ENCODE data around the gene ART1. TPM values are rescaled to one million over a fixed set of nuclear protein-coding genes. Genes with fewer than 3 reads are reported as not detected.

ART1 gene
- total RNA-seq, 1 donor from 2014 or later, result not detected

DNA sequence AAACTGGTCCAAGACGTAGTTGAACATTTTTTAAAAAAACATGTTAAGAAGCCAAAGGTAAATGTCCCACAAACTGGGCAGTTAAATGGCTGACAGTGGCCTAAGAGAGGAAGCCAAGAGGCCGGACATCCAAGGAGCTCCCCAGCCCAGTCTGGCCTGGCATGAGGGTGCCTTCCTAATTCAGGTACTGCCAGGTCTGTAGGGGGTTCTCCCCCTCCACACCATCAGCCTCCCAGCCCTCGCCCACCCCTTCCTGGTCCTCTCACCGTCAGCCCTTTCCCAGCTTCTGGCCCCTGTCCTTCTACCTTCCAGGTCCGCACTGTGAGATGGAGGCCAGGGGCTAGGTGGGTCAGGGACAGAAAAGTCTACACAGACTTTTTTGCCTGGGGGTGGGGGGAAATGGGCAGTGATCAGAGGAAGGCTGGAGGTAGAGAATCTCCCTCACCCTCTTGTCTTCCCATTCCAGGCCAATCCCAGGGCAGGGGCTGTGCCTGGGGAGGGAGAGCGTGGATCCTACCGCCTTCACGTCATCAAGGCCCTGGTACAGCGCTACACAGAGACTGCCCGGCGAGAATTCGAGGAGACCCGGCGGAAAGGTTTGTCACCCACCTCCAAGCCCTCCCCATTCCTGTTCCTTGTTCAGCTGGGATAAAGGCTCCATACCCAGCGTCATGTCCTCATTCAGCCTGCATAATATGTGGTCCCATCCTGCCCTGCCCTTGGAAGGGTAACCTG, 9.1 kb upstream of the ART1 start:
- Mint-ChIP-seq H3K36me3 (no peaks in the 10 kb centered on the region), H3K9me3 (no peaks in the 10 kb centered on the region), H3K4me3 (no peak overlapping the region), H3K27me3 (ENCODE audit: low read depth) (no peaks in the 10 kb centered on the region), H3K4me1 (no peaks in the 10 kb centered on the region), H3K27ac (no peak overlapping the region)
- no peak for DNase-seq (ENCODE audit: low spot score in 2 of 2, unreplicated experiment in 2 of 2)
- TF ChIP-seq, protein P1, sequence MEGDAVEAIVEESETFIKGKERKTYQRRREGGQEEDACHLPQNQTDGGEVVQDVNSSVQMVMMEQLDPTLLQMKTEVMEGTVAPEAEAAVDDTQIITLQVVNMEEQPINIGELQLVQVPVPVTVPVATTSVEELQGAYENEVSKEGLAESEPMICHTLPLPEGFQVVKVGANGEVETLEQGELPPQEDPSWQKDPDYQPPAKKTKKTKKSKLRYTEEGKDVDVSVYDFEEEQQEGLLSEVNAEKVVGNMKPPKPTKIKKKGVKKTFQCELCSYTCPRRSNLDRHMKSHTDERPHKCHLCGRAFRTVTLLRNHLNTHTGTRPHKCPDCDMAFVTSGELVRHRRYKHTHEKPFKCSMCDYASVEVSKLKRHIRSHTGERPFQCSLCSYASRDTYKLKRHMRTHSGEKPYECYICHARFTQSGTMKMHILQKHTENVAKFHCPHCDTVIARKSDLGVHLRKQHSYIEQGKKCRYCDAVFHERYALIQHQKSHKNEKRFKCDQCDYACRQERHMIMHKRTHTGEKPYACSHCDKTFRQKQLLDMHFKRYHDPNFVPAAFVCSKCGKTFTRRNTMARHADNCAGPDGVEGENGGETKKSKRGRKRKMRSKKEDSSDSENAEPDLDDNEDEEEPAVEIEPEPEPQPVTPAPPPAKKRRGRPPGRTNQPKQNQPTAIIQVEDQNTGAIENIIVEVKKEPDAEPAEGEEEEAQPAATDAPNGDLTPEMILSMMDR (IDR thresholded peaks at IDR 0.05; ENCODE audit: unreplicated experiment), result no peak

GRCh38 chr11:3637201-3637600, 7.7 kb upstream of the ART1 start:
- DNase-seq (ENCODE audit: low spot score in 2 of 2, unreplicated experiment in 2 of 2), result no peak
- H3K36me3 Mint-ChIP-seq, result no peaks in the 10 kb centered on the region
- TF ChIP-seq, protein P1 (IDR thresholded peaks at IDR 0.05; ENCODE audit: unreplicated experiment), result no peak
- H3K4me3 Mint-ChIP-seq, result no peak overlapping the region
- no peaks in the 10 kb centered on the region for H3K27me3 Mint-ChIP-seq (ENCODE audit: low read depth)
- no peaks in the 10 kb centered on the region for H3K9me3 Mint-ChIP-seq
- no peak overlapping the region for H3K27ac Mint-ChIP-seq
- H3K4me1 Mint-ChIP-seq, result peaks cover 4% of the 10 kb centered on the region

- Mint-ChIP-seq H3K4me3 (no peak overlapping the region), H3K9me3 (no peaks in the 10 kb centered on the region), H3K36me3 (no peaks in the 10 kb centered on the region), H3K27me3 (ENCODE audit: low read depth) (no peaks in the 10 kb centered on the region), H3K4me1 (peaks cover 9% of the 10 kb centered on the region), H3K27ac (no peak overlapping the region)
- TF ChIP-seq, protein P1 (IDR thresholded peaks at IDR 0.05; ENCODE audit: unreplicated experiment), result no peak
- no peak for DNase-seq (ENCODE audit: low spot score in 2 of 2, unreplicated experiment in 2 of 2)
Measured at GRCh38 chr11:3638513-3638912, 6.4 kb upstream of the ART1 start.

DNA sequence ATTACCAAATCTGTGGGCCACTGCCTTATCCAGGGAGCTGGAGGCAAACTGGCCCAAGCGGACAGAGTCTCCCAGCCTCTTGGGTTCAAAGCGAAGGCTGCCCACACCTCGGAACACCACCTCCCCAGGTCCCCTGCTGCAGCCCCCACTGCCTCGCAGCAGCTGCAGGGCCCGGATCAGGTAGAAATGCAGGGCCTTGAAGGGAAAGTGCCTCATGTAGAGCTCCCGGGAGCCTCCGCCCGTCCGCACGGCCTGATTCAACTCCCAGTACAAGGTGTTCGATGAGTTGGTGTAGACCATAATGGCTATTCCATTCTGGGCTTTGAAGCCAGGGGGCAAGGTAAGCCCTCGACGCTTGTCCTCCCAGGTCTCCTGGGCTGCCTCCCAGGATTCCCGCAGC, 5.1 kb upstream of the ART1 start:
- Mint-ChIP-seq H3K27ac (no peak overlapping the region), H3K36me3 (no peaks in the 10 kb centered on the region), H3K4me3 (no peak overlapping the region), H3K27me3 (ENCODE audit: low read depth) (no peaks in the 10 kb centered on the region), H3K9me3 (peaks cover 7% of the 10 kb centered on the region), H3K4me1 (peaks cover 9% of the 10 kb centered on the region)
- TF ChIP-seq, protein P1 (IDR thresholded peaks at IDR 0.05; ENCODE audit: unreplicated experiment), result no peak
- DNase-seq (ENCODE audit: low spot score in 2 of 2, unreplicated experiment in 2 of 2), result no peak

DNA sequence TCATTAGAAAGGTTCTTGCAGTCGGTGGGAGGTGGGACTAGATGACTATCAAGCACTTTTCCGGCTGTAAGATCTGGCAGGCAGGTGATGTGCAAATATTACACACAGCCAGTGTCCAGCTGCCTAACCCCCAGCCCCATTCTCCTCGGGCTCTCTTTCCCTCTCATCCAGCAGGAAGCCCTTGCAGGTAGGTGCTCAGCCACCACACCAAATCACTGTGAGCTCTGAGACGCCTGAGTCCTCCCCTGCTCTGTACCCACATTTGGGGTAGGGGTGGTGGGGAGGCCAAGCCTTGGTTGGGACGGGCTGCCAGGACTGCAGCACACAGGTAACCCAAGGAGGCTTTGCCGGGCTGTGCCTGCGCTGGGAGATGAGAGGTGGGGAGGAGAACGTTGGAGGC, 3.7 kb upstream of the ART1 start:
- Mint-ChIP-seq H3K27ac (peak overlapping the region; percentile 13), H3K4me3 (peak overlapping the region; percentile 62), H3K27me3 (ENCODE audit: low read depth) (no peaks in the 10 kb centered on the region), H3K4me1 (peaks cover 9% of the 10 kb centered on the region), H3K36me3 (no peaks in the 10 kb centered on the region), H3K9me3 (peaks cover 7% of the 10 kb centered on the region)
- DNase-seq (ENCODE audit: low spot score in 2 of 2, unreplicated experiment in 2 of 2), result no peak
- TF ChIP-seq, protein P1 (IDR thresholded peaks at IDR 0.05; ENCODE audit: unreplicated experiment), result no peak
